Suprapubic skin (tissue), 4 donors: ENCODE results near the gene FDX2. TPM values are rescaled to one million over a fixed set of nuclear protein-coding genes. Genes with fewer than 3 reads are reported as not detected.

ENCODE experiments used
- DNase-seq, 2 donors: peaks; one replicate each; pipeline ENCODE4 v3.0.0-alpha.2; 2019; ENCODE audit warnings: low spot score in 2 of 2
- H3K27ac ChIP-seq: fragments of 200-600 bp; sonication (generic); one replicate; pipeline ENCODE4 v1.5.1; 2019
- H3K27me3 ChIP-seq: fragments of 200-600 bp; sonication (generic); one replicate; pipeline ENCODE4 v1.5.1; 2019
- H3K36me3 ChIP-seq: fragments of 200-600 bp; sonication (generic); one replicate; pipeline ENCODE4 v1.5.1; 2019
- H3K4me1 ChIP-seq: fragments of 200-600 bp; sonication (generic); one replicate; pipeline ENCODE4 v1.5.1; 2019
- H3K4me3 ChIP-seq: fragments of 200-600 bp; sonication (generic); one replicate; pipeline ENCODE4 v1.5.1; 2019; ENCODE audit warnings: mild to moderate bottlenecking
- H3K9me3 ChIP-seq: fragments of 200-600 bp; sonication (generic); one replicate; pipeline ENCODE4 v1.5.1; 2019
- CTCF ChIP-seq, 2 donors: fragments of 200-600 bp in 1 of 2; fragments of 450-650 bp in 1 of 2; sonication (generic) in 1 of 2; IDR thresholded peaks; one replicate each; pipeline ENCODE4 v1.5.1; 2016 to 2019; ENCODE audit warnings: antibody characterized with exemption in 2 of 2, mild to moderate bottlenecking in 1 of 2, moderate library complexity in 1 of 2
- EP300 ChIP-seq: sonication (generic); formaldehyde crosslinking; IDR thresholded peaks from one replicate; pipeline ENCODE4 v1.6.1; 2017; ENCODE audit warnings: antibody characterized with exemption
- POLR2A ChIP-seq, 2 donors: fragments of 450-650 bp; IDR thresholded peaks; one replicate each; pipeline ENCODE4 v1.6.1; 2017; ENCODE audit warnings: antibody characterized with exemption in 2 of 2, mild to moderate bottlenecking in 2 of 2, moderate library complexity in 2 of 2
- POLR2AphosphoS5 ChIP-seq, 3 donors: sonication (generic); formaldehyde crosslinking; IDR thresholded peaks; one replicate each; pipeline ENCODE4 v1.6.1; 2017; ENCODE audit warnings: antibody characterized with exemption in 3 of 3
- WGBS: methylation state at CpG from one replicate; pipeline ENCODE4 v1.1.5; 2018; 5-methylcytosine and 5-hydroxymethylcytosine counted together
- total RNA-seq, 4 donors: library from RNA; depleted of rRNA; stranded (reverse); fragments of >200 nt; gene quantifications; one replicate each; pipeline ENCODE4 v1.1.0, GENCODE V29; 2016

FDX2 gene
- total RNA-seq, 4 donors from 2014 or later = 7.9 to 19.0 (median 14.5) TPM

- no peak for TF ChIP-seq EP300
- Histone ChIP-seq H3K4me1 (peaks cover 15% of the 10 kb centered on the region), H3K9me3 (no peaks in the 10 kb centered on the region), H3K27ac (no peak overlapping the region), H3K4me3 (no peak overlapping the region), H3K36me3 (no peaks in the 10 kb centered on the region), H3K27me3 (peaks cover 33% of the 10 kb centered on the region)
- DNase-seq = no peak
- 53% methylated on average over 14 of the region's 14 CpGs for WGBS
These were observed 16.0 kb downstream of the FDX2 start for GRCh38 chr19:10299545-10300458.

- DNase-seq = no peak
- H3K9me3 ChIP-seq = no peaks in the 10 kb centered on the region
- TF ChIP-seq EP300 (no peak), CTCF (IDR thresholded peaks at IDR 0.05) (no peak), POLR2AphosphoS5 (IDR thresholded peaks at IDR 0.05) (no peak), POLR2A (IDR thresholded peaks at IDR 0.05) (no peak)
- H3K36me3 ChIP-seq = no peaks in the 10 kb centered on the region
- peak overlapping the region; percentile 39 for H3K4me3 ChIP-seq
- H3K27ac ChIP-seq = no peak overlapping the region
- WGBS = 14% methylated on average over 33 of the region's 58 CpGs
- H3K27me3 ChIP-seq = peaks cover 70% of the 10 kb centered on the region
- peaks cover 44% of the 10 kb centered on the region for H3K4me1 ChIP-seq
These were observed 19.8 kb downstream of the FDX2 start for GRCh38 chr19:10295847-10296591.

DNA sequence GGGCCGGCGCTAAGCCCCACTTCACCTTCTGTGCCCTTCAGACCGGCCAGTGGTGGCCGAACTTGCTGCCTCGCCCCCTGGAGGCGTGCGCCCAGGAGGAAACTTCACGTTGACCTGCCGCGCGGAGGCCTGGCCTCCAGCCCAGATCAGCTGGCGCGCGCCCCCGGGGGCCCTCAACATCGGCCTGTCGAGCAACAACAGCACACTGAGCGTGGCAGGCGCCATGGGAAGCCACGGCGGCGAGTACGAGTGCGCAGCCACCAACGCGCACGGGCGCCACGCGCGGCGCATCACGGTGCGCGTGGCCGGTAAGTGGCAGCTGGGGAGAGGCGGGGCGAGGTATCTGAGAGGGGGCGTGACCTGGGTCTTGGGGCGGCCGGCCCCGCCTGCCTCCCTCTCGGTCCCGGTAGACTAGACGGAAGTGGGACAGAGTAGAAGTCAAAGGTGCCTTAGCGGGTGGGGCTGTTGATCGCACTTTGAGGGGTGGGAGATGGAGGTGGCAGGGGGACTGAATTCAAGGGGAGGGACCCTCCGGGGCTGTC lies 20.4 kb downstream of the FDX2 start:
- Histone ChIP-seq H3K27ac (no peak overlapping the region), H3K4me3 (peak overlapping the region; percentile 39), H3K9me3 (no peaks in the 10 kb centered on the region), H3K36me3 (no peaks in the 10 kb centered on the region), H3K27me3 (peaks cover 77% of the 10 kb centered on the region), H3K4me1 (peaks cover 50% of the 10 kb centered on the region)
- WGBS = 4% methylated on average over 27 of the region's 48 CpGs
- no peak for TF ChIP-seq EP300
- no peak for TF ChIP-seq POLR2AphosphoS5 (IDR thresholded peaks at IDR 0.05)
- TF ChIP-seq POLR2A (IDR thresholded peaks at IDR 0.05) = no peak
- no peak for TF ChIP-seq CTCF (IDR thresholded peaks at IDR 0.05)
- DNase-seq = no peak

DNA sequence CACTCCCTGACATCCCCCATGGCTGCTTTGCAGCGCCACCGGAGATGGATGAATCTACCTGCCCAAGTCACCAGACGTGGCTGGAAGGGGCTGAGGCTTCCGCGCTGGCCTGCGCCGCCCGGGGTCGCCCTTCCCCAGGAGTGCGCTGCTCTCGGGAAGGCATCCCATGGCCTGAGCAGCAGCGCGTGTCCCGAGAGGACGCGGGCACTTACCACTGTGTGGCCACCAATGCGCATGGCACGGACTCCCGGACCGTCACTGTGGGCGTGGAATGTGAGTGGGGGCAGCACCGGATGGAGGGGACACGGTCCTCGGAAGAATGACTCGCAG lies 21.5 kb downstream of the FDX2 start:
- H3K4me3 ChIP-seq = no peak overlapping the region
- H3K27ac ChIP-seq = no peak overlapping the region
- H3K27me3 ChIP-seq = peaks cover 84% of the 10 kb centered on the region
- 27% methylated on average over 10 of the region's 25 CpGs for WGBS
- no peaks in the 10 kb centered on the region for H3K36me3 ChIP-seq
- no peaks in the 10 kb centered on the region for H3K9me3 ChIP-seq
- TF ChIP-seq POLR2AphosphoS5 (IDR thresholded peaks at IDR 0.05) (no peak), EP300 (no peak), POLR2A (IDR thresholded peaks at IDR 0.05) (no peak), CTCF (IDR thresholded peaks at IDR 0.05) (no peak)
- no peak for DNase-seq
- H3K4me1 ChIP-seq = peaks cover 60% of the 10 kb centered on the region

GRCh38 chr19:10293637-10294367 lies 22.0 kb downstream of the FDX2 start:
- Histone ChIP-seq H3K9me3 (no peaks in the 10 kb centered on the region), H3K36me3 (no peaks in the 10 kb centered on the region), H3K27me3 (peaks cover 89% of the 10 kb centered on the region), H3K27ac (no peak overlapping the region), H3K4me1 (peaks cover 66% of the 10 kb centered on the region), H3K4me3 (no peak overlapping the region)
- DNase-seq = no peak
- TF ChIP-seq CTCF (IDR thresholded peaks at IDR 0.05) (no peak), EP300 (no peak), POLR2AphosphoS5 (IDR thresholded peaks at IDR 0.05) (no peak), POLR2A (IDR thresholded peaks at IDR 0.05) (no peak)
- WGBS = 0% methylated on average over 1 of the region's 49 CpGs
